HG02885 (cell line): ENCODE measurements around the gene KCTD8.
"Not testable (repeated sequence)": the region's sequence is repeated elsewhere in the genome, so short reads cannot be mapped to it uniquely, and the experiment has no call there.

Source experiments
- ATAC-seq: cut with Tn5 transposase; IDR thresholded peaks from one replicate; pipeline ENCODE4 v1.9.1; 2021; ENCODE audit warnings: mild to moderate bottlenecking; ENCODE audit not compliant: unreplicated experiment, poor library complexity

The KCTD8 gene

DNA sequence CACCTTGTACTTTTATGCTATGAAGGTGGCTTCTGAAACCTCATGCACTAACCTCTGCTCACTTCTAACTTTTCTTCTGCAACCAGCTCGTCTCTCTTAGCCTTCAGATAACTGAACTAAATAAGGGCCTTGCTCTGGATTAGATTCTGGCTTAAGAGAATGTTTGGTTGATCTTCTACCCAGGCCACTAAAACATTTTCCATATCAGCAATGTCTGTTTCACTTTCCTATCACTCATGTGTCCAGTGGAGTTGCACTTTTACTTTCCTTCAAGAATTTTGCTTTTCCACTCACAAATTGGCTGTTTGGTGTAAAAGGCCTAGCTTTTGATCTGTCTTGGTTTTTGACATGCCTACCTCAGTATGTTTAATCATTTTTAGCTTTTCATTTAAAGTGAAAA lies 105.8 kb downstream of the KCTD8 start:
- no peak for ATAC-seq

DNA sequence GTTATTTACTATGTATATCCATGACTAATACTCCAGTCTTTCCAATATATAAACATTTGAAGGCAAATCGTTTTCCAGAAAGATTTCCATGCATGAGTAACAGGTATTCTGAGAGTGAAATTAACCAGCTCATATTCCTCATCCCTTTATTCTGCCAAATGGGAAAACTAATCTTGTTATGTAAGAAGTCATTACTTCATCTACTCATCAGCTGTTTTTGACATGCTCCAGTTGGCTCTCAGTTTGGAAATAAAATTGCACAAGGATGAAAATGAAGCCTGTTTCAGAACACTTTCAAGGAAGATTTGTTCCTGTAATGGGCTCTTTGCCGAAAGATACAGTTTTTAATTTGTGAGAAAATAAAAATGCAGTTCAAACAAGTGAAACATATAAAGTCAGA lies 121.9 kb downstream of the KCTD8 start:
- ATAC-seq, result no peak

DNA sequence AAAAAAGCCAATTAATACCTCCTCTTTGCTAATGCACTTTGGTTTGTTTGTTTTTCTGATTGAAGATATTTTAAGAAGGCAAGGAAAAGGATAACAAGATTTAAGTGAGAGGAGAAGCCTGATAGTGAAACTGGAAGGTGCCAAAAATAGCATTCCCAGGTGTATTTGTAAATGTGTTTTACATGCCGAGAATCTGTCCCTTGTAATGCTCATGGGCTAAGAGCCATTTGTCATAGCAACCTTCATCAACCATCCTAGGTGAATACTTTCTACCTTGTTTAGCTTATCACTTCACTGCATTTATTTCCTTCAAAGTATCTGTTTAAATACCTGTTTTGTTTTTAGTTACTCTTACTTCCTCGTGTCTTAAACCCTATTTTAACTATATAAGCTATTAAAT lies 127.8 kb downstream of the KCTD8 start:
- no peak for ATAC-seq

DNA sequence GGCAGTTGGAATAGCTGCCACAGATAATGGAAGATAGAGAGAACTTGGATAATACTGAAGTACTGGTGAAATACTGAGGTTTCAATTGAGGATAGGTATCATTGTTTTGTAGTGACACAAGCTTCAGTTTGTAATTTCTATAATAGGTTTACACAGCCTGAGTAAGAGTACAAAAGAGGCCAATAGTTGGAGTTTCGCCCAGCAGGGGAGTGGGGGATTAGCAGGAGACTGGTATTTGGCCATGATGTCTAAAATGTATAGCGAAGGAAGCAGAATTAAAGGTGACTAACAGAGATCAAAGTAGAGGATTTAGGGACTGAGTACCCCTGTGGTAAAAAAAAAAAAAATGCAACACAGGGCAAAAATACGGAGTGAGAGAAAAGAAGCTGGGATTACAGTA lies 129.5 kb downstream of the KCTD8 start:
- no peak for ATAC-seq

DNA sequence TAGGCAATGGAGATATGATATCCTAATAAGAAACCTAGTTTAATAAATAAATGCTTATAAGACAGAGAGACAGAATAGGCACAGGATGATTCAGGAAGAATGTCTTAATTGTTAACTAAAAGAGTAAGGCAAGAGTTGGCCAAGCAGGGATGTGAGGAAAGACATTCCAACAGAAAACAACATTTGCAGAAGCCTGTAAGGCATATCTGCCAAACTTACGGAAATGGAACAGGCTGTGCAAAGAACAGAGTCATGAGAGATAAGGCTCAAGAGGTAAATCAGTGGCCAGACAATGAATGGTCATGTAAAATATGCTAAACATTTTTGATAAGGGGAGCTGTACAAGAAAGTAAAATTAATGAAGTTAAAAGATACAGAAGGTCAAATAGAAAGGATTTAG lies 134.9 kb downstream of the KCTD8 start:
- ATAC-seq, result no peak

DNA sequence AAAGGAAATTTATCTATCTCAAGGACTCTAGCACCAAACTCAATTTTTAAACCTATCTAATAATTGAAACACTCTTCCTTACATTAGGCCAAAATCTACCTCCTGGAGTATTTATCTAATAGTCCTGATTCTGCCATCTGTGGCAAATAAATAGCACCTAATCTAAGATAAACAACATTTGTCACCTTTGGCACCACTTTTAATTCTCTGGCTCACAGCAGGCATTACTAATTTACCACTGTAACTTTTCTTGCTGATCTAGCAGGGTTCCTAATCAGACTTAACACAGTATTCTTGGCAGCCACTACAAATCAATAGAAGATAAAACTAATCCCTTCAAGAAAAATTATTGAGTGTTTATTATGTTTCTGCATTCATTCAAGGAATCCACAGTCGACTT lies 161.1 kb downstream of the KCTD8 start:
- ATAC-seq, result no peak

DNA sequence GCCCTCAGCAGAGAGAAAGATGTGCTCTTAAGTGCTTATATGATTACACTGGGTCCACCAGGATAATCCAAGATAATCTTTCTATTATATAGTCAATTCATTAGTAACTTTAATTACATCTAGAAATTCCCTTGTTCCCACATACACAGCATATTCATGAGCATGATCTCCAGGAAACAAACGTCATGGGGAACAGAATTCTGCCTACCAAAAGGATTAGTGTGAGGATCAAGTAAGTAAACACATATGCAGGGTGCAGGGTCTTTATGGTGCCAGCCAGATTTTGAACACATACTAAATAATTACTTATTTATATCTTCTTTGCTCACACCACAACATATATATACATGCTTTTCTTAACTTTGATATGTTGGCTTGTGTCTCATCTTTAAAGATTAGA lies 169.1 kb downstream of the KCTD8 start:
- ATAC-seq, result no peak

DNA sequence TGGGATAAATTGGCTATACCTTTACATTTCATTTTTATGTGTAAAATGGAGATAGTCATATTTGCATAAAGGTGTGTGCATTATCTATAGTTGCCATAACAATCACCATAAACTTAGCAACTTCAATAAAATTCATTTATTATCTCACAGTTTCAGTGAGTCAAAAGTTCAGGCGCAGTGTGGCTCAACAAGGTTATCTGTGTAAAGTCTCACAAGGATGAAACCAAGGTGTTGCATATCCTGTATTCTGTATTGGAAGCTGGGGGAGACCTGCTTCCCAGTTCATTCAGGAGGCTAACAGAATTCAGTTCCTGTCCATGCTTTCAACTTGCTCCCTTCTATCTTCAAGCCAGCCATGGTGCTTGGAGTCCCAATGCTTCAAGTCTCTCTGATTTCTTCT lies 169.5 kb downstream of the KCTD8 start:
- ATAC-seq, result no peak

DNA sequence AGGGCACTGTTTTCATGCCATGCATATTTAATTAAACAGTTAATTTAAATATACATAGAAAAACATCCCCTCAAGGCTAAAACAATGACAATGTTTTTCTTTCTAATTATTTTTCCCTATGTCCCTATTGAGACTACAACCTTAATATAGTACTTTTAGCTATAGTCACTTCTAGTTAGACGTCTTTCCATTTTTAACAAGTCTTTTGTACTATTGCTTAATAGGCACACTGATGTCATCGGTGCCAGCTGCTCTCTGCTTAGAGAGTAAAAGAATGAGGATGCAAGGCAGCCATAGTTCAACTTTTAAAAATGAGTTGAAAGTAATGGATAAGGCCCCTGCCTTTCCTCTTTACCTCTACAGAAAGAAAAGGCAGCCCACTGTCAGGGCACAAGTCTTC lies 191.1 kb downstream of the KCTD8 start:
- no peak for ATAC-seq

DNA sequence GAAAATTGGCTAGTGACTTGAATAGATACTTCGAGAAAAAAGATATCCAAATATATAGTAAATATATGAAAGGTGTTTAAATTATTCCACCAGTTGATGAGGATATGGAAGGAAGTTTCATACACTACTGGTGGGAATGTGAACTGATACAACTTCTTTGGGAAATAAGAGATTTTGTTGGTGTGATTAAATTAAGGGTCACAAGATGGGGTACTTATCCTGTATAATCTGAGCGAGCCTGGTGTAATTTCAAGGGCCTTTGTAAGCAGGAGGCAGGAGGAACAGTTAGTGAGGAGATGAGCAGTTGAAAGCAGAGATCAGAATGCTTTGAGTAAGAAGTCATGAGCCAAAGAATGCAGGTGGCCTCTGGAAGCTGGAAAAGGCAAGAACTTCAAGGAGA lies 192.2 kb downstream of the KCTD8 start:
- ATAC-seq, result no peak

DNA sequence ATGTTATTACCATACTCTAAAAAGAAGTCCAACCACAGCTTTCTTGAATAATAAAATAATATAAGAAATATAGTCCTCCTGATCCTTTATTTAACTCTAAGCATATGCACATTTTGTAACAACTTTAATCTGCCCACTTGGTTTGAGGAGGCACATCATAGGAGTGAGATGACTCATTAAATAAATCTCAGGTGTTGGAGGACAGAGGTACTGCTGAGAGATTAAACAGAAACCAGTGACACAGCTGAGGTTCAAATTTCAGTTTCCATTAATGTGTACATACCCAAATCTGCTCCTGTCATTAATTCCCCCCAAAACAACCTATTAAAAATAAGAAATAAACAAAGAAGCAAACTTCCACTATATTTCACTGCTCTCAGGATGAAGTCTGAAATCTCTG lies 211.0 kb downstream of the KCTD8 start:
- no peak for ATAC-seq

DNA sequence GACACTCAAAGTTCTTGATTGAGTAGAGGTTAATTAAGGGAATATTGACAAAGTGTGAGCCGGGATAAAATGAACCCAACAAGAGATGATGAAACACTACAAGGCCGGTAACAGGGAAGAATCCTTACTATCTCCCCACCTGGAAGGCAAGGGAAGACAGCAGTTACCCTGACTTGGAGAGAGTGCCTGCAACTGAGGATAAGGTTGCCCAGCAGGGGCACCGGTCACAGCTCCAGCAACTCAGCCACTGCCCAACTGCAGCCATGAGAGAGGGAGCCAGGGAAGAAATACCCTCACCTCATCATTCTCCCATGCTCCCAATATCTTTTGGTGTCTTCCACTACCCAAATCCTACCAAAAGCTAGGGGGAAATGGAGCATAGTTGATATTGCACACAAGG lies 212.7 kb downstream of the KCTD8 start:
- ATAC-seq, result no peak

DNA sequence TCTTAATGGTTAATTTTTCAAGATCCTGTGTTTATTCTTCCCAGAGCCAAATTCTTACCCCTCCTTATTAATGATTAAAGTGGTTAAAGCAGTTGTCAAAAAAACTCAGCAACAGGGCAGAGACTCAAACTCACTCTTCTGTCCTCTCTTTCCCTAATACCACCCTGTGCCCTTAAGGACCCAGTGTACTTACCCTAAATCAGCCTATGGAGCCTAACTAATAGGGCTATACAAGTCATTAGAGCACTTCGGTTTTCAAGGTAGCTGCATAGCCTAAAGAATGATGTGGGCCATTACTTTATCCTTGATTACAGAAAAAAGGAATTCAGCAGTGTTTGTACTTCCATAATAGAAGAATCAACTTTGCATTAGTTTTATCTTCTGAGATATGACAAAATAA lies 216.3 kb downstream of the KCTD8 start:
- ATAC-seq, result no peak

DNA sequence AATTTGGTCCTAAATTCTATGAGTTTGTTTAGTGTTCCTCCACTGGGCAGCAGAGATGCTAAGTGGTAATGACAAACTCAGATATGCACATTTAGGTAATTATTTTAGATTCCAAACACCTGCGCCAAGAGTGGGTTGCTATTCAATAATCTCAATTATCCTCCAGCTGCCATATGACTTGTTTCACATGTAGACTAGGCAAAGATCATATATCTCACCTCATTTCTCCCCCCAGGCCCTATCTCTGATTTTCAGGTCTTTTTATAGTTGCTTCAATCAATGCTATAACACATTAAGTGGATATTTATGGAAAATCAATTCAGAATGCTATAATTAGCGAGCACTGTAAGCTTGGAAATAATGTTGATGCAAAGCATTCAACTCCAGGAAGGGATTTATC lies 217.6 kb downstream of the KCTD8 start:
- ATAC-seq, result no peak

DNA sequence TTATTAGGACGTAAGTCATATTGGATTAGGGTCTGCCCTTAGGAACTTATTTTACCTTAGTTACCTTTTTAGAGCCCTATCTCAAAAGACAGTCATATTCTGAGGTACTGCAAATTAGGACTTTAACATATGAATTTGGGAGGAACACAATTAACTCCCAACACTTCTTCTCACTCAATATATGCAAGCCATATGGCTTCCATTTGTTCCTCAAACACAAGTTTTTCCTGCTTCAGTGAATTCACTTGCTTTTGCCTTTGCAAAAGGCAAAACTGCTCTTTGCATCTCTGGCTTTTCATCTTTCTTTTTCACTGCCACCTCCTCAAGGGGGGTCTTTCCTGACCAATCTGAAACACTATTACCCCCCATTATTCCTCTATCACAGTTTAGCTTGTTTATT lies 220.3 kb downstream of the KCTD8 start:
- ATAC-seq, result no peak

DNA sequence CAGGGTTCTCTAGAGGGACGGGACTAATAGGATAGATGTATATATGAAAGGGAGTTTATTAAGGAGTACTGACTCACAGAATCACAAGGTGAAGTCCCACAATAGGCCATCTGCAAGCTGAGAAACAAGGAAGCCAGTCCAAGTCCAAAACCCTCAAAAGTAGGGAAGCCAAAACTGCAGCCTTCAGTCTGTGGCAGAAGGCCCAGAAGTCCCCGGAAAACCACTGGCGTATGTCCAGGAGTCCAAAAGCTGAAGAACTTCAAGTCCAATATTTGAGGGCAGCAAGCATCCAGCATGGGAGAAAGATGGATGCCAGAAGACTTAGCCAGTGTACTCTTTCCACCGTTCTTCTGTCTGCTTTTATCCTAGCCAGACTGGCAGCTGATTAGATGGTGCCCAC lies 227.2 kb downstream of the KCTD8 start:
- ATAC-seq, result no peak

DNA sequence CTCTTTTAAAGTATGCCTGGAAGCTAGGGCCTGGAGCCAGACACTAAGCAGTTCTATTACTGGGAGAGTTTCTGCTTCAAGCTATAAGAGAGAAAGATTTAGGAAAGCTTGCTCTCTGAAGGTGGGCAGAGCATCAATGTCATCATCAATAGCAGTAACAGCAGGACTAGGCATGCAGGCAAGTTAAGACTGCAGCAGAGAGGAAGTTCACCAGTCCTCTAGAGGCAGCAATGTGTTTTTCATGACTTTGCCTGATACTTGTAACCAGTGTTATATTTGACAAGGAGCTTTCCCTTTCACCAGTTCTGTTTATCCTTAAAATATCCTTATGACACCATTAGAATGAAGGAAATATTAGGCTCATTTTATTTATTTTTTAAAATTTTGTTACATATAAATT lies 237.9 kb downstream of the KCTD8 start:
- ATAC-seq, result no peak

DNA sequence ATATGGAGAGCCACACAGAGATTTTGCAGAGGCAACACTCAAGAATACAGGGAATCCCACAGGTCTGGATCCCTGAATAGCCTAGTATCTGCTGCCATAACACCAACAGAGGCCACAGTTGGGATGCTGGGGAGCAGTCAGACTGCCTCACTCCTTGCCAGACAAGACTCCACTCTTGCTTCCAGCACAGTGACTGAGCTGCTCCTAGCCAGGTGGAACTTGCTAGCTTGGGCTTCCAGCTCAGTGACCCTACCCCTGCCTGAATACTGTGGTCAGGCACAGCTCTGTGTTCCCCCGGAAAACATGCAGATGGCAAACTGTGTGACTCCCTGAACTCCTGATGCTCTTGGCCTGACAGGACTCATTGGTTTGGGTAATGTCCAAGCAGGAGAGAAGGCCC lies 251.8 kb downstream of the KCTD8 start:
- no peak for ATAC-seq

DNA sequence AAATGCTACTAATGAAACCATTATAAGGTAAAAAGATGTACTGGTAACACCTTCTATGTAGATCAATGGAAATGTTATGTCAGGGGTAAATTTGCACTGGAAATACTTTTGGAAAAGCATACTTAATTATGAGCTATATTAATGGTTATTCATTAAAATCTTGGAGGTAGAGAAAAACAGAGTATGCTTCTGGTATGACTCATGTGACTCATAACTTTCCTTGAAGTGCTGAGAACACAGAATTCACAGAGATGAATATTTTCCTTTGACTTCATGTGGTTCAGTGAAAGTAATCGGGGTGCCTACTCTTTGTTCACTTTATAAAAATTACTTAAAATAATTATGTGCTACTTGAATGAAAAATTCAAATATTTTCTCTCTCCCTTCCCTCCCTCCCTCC lies 254.2 kb downstream of the KCTD8 start:
- ATAC-seq, result no peak

DNA sequence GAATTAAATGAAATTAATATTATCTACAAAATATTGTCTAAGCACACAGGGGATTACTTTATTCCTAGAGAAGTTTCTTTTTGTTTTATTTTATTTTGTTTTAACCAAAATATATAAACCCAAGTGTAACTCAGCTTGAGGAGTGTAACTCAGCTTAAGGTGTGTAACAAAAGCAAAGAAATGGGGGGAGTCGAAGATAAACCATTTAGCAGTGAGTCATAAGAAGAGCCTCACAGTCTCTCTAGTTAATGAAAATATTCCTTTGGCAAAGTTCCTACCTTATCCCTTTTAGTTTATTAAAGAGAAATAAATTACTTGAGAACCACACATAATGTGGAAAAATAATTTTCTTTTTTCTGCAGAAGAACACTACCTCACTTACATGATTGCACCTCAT lies 261.8 kb downstream of the KCTD8 start:
- ATAC-seq, result no peak

DNA sequence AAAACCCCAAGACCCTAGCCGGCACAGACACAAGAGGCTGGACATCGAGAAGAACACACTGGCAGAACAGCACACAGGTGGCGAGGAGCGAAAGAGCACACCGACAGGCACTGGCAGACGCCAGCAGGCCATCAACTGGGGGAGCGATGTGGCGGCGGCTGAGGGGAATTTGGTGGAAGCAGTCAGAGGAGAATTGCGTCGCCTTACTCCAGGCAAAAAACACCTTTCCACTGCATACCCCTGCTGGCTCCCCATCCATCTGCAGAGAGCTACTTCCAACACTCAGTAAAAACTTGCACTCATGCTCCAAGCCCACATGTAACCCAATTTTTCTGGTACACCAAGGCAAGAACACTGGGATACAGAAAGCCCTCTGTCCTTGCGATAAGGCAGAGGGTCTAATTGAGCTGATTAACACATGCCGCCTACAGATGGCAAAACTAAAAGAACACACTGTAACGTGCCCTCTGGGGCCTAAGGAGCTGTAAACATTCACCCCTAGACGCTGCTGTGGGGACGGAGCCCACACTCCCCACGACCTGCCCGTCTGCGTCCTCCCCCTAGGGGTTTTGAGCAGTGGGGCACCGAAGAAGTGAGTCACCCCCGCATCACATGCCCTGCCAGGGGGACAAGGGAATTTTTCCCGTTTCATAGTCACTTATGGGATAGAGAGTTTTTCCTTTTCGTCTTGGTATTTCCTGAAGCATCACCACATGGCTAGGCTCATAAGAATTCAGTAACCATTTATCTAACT lies 262.3 kb downstream of the KCTD8 start:
- no peak for ATAC-seq

DNA sequence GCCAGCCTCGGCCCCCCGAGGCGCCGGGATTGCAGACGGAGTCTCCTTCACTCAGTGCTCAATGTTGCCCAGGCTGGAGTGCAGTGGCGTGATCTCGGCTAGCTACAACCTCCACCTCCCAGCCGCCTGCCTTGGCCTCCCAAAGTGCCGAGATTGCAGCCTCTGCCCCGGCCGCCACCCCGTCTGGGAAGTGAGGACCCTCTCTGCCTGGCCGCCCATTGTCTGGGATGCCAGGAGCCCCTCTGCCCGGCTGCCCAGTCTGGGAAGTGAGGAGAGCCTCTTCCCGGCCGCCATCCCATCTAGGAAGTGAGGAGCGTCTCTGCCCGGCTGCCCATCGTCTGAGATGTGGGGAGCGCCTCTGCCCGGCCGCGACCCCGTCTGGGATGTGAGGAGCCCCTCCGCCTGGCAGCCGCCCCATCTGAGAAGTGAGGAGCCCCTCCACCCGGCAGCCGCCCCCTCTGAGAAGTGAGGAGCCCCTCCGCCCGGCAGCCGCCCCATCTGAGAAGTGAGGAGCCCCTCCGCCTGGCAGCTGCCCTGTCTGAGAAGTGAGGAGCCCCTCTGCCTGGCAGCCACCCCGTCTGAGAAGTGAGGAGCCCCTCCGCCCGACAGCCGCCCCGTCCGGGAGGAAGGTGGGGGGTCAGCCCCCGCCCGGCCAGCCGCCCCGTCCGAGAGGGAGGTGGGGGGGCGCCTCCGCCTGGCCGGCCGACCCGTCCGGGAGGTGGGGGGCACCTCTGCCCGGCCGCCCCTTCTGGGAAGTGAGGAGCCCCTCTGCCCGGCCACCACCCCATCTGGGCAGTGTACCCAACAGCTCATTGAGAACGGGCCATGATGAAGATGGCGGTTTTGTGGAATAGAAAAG lies 266.9 kb downstream of the KCTD8 start:
- ATAC-seq, result not testable (repeated sequence)
